ENCODE measurements around the gene GSTM1. TPM values are rescaled to one million over a fixed set of nuclear protein-coding genes. Genes with fewer than 3 reads are reported as not detected.

GSTM1 gene
- total RNA-seq, 1 experiment from 2014 or later = not detected

DNA sequence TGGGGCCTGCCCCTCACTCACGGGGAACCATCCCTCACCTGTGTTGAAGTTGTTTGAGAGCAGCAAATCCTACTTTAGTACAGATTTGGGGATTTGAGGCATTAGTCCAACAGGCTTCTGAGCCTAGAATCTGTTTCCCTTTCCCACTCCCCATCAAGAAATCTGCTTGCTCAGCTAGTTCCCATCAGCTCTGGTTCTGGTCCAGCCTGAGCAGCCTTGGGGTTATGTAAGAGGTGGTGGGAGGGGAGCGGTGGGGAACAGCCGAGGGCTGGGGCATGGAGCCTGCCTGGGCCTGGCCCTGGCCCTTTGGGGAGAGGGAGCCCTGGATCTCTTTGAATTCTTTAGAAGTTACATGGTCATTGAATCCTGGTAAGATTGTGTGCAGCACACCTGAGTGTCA is 28.5 kb downstream of the GSTM1 start:
- no peak overlapping the region for H2AFZ ChIP-seq (ENCODE audit: low read length)
- H3K79me2 ChIP-seq (ENCODE audit: low read length) = no peaks in the 10 kb centered on the region
- no peaks in the 10 kb centered on the region for H3K9me2 ChIP-seq (replicated peaks; ENCODE audit: low read length)
- no peak for ATAC-seq
- H3F3A ChIP-seq (ENCODE audit: low read length, unreplicated experiment) = no peaks in the 10 kb centered on the region
- H3K4me2 ChIP-seq (ENCODE audit: low read length) = no peak overlapping the region
- no peak overlapping the region for H3K9ac ChIP-seq (ENCODE audit: low read length)
- TF ChIP-seq EZH2 (IDR thresholded peaks at IDR 0.05; ENCODE audit: low read length, unreplicated experiment) (no peak), EZH2phosphoT487 (IDR thresholded peaks at IDR 0.05; ENCODE audit: borderline replicate concordance, low read length) (no peak)
- TF ChIP-seq, protein P1, sequence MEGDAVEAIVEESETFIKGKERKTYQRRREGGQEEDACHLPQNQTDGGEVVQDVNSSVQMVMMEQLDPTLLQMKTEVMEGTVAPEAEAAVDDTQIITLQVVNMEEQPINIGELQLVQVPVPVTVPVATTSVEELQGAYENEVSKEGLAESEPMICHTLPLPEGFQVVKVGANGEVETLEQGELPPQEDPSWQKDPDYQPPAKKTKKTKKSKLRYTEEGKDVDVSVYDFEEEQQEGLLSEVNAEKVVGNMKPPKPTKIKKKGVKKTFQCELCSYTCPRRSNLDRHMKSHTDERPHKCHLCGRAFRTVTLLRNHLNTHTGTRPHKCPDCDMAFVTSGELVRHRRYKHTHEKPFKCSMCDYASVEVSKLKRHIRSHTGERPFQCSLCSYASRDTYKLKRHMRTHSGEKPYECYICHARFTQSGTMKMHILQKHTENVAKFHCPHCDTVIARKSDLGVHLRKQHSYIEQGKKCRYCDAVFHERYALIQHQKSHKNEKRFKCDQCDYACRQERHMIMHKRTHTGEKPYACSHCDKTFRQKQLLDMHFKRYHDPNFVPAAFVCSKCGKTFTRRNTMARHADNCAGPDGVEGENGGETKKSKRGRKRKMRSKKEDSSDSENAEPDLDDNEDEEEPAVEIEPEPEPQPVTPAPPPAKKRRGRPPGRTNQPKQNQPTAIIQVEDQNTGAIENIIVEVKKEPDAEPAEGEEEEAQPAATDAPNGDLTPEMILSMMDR (conservative IDR thresholded peaks at IDR 0.05; ENCODE audit: low read depth, low read length) = no peak
- ChIA-PET CTCF (no interaction called here), POLR2A (ENCODE audit: unreplicated experiment) (no interaction called here)
- no peaks in the 10 kb centered on the region for H4K20me1 ChIP-seq (ENCODE audit: low read length)
- peaks cover 9% of the 10 kb centered on the region for H3K4me1 ChIP-seq (ENCODE audit: insufficient read depth, low read length)
- no peak overlapping the region for H3K27ac ChIP-seq (ENCODE audit: low read length)
- H3K36me3 ChIP-seq (ENCODE audit: low read depth, low read length) = no peaks in the 10 kb centered on the region
- H3K9me3 ChIP-seq (ENCODE audit: low read length) = no peaks in the 10 kb centered on the region
- no peak for DNase-seq
- H3K27me3 ChIP-seq (ENCODE audit: low read length) = no peaks in the 10 kb centered on the region
- no TSS peak for BruUV-seq (replicated peaks)
- H3K4me3 ChIP-seq (ENCODE audit: low read length) = no peak overlapping the region
- intact Hi-C loops (cut with micrococcal nuclease) = no loop called here

DNA sequence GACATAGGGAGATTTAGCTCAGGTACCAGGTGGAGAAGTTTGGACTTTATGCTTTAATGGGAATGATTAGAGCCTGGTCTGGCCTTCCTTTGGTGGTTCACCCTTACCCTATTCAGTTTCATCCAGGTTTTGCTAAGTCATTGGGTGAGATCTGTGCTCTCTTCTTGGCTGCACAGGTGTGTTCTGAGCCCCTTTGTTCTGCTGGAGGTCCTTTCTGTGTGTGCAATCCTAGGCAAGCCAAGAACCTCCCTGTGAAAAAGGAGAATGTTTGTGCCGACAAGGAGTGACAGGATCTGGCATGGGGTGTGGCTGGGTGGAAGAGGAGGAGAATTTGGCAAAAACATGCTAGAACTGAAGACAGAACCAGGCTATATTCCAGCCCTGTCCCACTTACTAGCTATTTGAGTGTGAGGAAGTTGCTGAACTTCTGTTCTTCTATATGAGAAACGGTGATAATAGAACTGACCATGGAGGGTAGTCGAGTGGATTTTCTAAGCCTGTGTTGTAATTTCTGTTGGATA is 29.0 kb downstream of the GSTM1 start:
- ChIA-PET CTCF (no interaction called here), POLR2A (ENCODE audit: unreplicated experiment) (no interaction called here)
- H3K9me2 ChIP-seq (replicated peaks; ENCODE audit: low read length) = no peaks in the 10 kb centered on the region
- TF ChIP-seq EZH2phosphoT487 (IDR thresholded peaks at IDR 0.05; ENCODE audit: borderline replicate concordance, low read length) (no peak), EZH2 (IDR thresholded peaks at IDR 0.05; ENCODE audit: low read length, unreplicated experiment) (no peak)
- TF ChIP-seq, protein P1 (conservative IDR thresholded peaks at IDR 0.05; ENCODE audit: low read depth, low read length) = no peak
- H3K4me2 ChIP-seq (ENCODE audit: low read length) = no peak overlapping the region
- no peaks in the 10 kb centered on the region for H3F3A ChIP-seq (ENCODE audit: low read length, unreplicated experiment)
- H3K9ac ChIP-seq (ENCODE audit: low read length) = no peak overlapping the region
- no peaks in the 10 kb centered on the region for H3K79me2 ChIP-seq (ENCODE audit: low read length)
- no peak overlapping the region for H2AFZ ChIP-seq (ENCODE audit: low read length)
- H3K4me1 ChIP-seq (ENCODE audit: insufficient read depth, low read length) = peaks cover 9% of the 10 kb centered on the region
- no peaks in the 10 kb centered on the region for H3K36me3 ChIP-seq (ENCODE audit: low read depth, low read length)
- intact Hi-C loops (cut with micrococcal nuclease) = no loop called here
- H3K4me3 ChIP-seq (ENCODE audit: low read length) = no peak overlapping the region
- H3K9me3 ChIP-seq (ENCODE audit: low read length) = no peaks in the 10 kb centered on the region
- no peak overlapping the region for H3K27ac ChIP-seq (ENCODE audit: low read length)
- DNase-seq = no peak
- no peaks in the 10 kb centered on the region for H3K27me3 ChIP-seq (ENCODE audit: low read length)
- BruUV-seq (replicated peaks) = no TSS peak
- ATAC-seq = no peak
- H4K20me1 ChIP-seq (ENCODE audit: low read length) = no peaks in the 10 kb centered on the region

DNA sequence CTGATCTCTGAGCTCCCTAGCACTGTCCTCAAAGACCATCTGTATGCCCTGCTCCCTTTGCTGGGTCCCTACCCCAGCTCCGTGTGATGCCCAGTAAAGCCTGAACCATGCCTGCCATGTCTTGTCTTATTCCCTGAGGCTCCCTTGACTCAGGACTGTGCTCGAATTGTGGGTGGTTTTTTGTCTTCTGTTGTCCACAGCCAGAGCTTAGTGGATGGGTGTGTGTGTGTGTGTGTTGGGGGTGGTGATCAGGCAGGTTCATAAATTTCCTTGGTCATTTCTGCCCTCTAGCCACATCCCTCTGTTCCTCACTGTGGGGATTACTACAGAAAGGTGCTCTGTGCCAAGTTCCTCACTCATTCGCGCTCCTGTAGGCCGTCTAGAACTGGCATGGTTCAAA is 30.1 kb downstream of the GSTM1 start:
- Histone ChIP-seq H3K4me3 (ENCODE audit: low read length) (no peak overlapping the region), H3F3A (ENCODE audit: low read length, unreplicated experiment) (no peaks in the 10 kb centered on the region), H3K4me1 (ENCODE audit: insufficient read depth, low read length) (peaks cover 9% of the 10 kb centered on the region), H3K9me2 (replicated peaks; ENCODE audit: low read length) (no peaks in the 10 kb centered on the region), H3K27ac (ENCODE audit: low read length) (no peak overlapping the region), H4K20me1 (ENCODE audit: low read length) (no peaks in the 10 kb centered on the region), H3K9me3 (ENCODE audit: low read length) (no peaks in the 10 kb centered on the region), H3K36me3 (ENCODE audit: low read depth, low read length) (no peaks in the 10 kb centered on the region), H3K27me3 (ENCODE audit: low read length) (no peaks in the 10 kb centered on the region), H3K9ac (ENCODE audit: low read length) (no peak overlapping the region), H3K4me2 (ENCODE audit: low read length) (no peak overlapping the region), H2AFZ (ENCODE audit: low read length) (no peak overlapping the region), H3K79me2 (ENCODE audit: low read length) (no peaks in the 10 kb centered on the region)
- intact Hi-C loops (cut with micrococcal nuclease) = loop anchor here (1.0 kb wide), 1 partner anchor 56 kb away; no protein-coding TSS in a partner anchor
- ChIA-PET CTCF (interaction anchor here (1.0 kb wide), 2 partner anchors 78 to 172 kb away, joined by 3 to 4 read pairs; no protein-coding TSS in a partner anchor), POLR2A (ENCODE audit: unreplicated experiment) (no interaction called here)
- ATAC-seq = no peak
- TF ChIP-seq EZH2phosphoT487 (IDR thresholded peaks at IDR 0.05; ENCODE audit: borderline replicate concordance, low read length) (no peak), EZH2 (IDR thresholded peaks at IDR 0.05; ENCODE audit: low read length, unreplicated experiment) (no peak)
- TF ChIP-seq, protein P1 (conservative IDR thresholded peaks at IDR 0.05; ENCODE audit: low read depth, low read length) = no peak
- DNase-seq = no peak
- BruUV-seq (replicated peaks) = no TSS peak

All from PC-3 (cell line).